GM21447 (cell line): Measurements from ENCODE around the gene CCDC107.

Source experiments
- ATAC-seq: cut with Tn5 transposase; IDR thresholded peaks from one replicate; pipeline ENCODE4 v1.9.1; 2021; ENCODE audit not compliant: unreplicated experiment

Gene CCDC107

GRCh38 chr9:35682051-35682450 lies 24.0 kb downstream of the CCDC107 start:
- ATAC-seq: no peak

DNA sequence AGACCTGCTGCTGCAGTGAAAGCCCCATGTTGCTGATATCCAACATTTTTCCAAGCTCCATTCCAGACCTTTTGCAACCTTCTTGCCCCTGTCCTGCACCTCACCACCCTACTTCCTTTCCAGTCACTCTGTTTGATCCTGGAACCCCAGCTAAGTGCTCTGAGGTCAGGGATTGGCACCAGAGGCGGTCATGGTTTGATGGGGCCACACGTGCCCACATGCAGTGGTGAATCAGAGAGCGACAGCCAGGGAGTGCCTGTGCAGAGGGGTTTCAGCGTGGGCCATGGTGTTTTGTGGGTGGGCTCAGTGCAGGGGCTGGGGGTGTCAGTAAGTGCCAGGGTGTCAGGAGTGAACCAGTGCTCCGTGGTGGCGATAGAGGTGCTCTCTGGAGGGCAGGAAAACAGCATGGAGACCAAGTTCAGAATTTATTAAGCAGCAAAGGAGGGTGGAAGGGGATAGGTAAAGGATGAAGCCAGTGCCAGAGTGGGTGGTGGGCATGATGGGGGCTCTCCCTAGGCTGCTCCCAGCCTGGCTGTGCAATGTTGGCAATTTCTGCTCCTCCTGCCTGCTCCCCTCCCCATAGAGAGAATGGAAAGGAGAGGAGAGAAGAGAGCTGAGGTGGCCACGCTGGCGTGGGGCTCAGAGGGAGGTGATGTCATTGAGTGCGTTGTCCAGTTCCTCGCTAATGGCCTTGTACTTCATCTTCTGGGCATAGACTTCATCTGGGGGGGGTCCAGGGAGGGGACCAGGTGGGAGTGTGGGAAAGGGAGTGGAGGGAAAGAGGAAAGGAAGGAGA lies 24.6 kb downstream of the CCDC107 start:
- no peak for ATAC-seq

- ATAC-seq: no peak
Observed at GRCh38 chr9:35683323-35683722, 25.2 kb downstream of the CCDC107 start.

DNA sequence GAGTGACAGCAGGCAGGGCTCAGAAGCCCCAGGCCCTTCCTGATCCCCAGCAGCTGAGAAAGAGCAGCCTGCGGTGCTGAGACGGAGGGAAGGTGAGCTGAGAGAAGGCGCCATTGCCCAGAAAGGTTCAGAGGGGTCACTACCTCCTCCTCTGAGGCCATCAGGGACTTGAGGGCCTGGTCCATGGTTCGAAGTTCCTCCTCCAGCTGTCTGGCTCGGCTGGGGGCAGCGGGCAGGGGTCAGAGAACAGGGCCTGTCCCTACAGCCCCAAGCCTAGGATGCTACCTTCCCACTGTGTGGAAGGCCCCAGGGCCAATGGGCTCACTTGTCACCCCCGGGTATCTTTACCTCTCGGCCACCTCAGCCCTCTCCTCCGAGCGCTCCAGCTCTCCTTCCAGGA lies 26.8 kb downstream of the CCDC107 start:
- ATAC-seq: no peak

DNA sequence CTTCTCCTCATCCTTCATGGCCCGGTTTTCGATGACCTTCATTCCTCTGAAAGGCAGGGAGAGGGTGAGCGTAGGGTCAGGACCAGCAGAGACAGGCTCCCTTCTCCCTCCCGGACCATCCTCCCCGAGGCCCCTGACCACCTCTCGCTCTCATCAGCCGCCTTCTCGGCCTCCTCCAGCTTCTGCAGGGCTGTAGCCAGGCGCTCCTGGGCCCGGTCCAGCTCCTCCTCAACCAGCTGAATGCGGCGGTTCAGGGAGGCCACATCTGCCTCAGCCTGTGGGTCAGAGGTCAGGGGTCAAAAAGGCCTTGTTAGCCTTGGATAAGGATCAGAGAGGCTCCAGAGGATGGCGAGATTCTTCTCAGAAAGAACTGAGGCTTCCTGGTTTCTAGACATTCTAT lies 27.4 kb downstream of the CCDC107 start:
- no peak for ATAC-seq

GRCh38 chr9:35686222-35687203 lies 28.4 kb downstream of the CCDC107 start:
- no peak for ATAC-seq

DNA sequence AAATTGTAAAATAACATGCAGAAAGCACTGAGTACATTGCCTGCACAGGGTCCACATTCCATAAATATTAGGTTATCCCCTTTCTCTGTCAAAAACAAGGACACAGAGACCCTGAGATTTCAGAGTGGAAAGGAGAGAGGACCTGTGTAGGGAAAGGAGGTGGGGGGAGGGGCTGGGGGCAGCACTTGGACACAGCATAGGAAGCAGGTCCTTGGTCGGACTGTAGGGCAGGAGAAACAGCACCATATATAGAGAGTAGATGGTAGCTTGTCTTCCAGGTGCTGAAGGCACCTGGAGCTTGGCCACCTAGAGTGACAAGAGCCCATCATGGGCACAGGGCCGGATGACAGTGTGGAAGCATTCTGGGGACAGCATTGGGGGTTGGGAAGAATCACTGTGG lies 29.2 kb downstream of the CCDC107 start:
- no peak for ATAC-seq

GRCh38 chr9:35687972-35688557 lies 30.0 kb downstream of the CCDC107 start:
- ATAC-seq: no peak

DNA sequence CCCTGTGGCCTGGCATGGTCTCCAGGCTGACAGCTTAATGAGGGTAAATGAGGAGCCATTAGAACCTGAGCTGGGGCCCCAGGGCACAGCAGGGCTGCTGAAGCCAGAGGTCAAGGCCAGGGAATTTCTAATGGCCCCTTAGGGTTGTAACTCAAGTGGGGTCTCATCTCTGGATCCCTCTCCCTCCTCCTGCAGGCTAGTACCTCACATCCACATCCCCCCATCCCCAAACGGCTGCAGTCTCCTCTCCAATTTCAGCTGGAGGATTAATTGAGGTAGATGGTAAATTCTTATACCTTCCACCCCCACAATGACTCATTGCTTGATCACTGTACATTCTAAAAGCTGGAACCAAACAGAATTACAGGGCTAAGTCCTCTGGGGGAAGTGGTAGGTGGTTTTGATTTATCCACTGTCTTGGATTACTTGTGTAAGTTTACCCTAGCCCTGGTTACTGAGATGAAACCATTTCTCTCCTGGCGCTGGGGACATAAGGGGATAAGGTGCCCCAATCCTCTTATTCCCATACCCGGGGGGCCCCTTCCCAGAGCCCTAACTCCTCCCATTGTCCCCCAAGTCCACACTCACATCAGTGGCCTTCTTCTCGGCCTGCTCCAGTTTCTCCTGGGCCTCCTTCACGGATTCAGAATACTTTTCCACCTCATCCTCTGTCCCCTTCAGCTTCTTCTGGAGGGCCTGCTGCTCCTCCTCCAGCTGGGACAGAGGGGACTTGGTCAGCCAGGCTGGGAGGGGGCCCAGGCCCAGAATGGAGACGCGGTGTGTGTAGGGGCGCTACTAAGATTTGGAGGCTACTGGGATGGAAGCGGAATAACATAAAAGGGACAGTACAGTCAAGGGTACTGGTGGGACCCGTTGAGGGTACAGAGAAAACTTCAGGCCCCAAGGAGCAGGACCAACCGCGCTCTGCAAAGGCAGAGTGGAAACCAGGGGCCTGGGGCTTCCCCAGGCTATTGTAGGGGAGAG lies 30.8 kb downstream of the CCDC107 start:
- no peak for ATAC-seq

DNA sequence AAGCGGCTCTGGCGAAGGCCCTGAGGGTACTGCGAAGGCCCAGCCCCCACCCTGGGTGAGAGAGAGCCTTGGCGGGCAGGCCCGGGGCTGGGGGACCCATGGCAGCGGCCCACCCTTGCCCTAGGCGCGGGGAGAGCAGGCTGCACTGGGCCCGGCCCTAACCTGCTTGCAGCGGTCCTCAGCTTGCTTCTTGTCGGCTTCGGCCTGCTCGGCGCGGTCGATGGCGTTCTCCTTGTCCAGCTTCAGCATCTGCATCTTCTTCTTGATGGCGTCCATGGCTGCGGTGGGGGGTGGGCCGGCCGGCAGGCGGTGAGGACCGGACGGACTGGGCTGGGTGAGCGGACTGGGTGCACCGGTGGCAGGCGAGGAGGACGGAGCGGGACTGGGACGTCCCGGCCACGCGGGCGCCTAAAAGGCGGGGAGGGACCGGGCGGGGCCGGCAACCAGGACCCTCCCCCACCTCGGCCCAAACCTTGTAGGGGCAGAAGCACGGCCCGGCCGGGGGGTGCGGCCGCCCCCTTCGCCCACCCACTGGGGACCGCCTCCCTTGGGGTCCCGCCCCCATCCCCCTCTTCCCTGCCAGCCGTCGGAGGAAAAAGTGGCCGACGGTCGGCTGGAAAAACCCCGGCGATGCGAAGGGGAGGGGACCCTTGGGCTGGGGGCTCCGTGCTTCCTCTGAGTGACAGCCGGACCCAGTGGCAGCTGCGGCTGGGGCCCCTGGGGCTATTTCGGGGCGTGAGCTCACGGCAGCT lies 31.6 kb downstream of the CCDC107 start, which contains the start of gene TPM2:
Gene TPM2, minus strand, starts transcription at position 384 of the 752 bp plus-strand sequence. Its CDS starts 108 bp downstream, at position 276.
- ATAC-seq: no peak

- no peak for ATAC-seq
Observed at GRCh38 chr9:35690294-35690613, 32.2 kb downstream of the CCDC107 start.

- no peak for ATAC-seq
Observed at GRCh38 chr9:35690614-35691333, 32.7 kb downstream of the CCDC107 start.

DNA sequence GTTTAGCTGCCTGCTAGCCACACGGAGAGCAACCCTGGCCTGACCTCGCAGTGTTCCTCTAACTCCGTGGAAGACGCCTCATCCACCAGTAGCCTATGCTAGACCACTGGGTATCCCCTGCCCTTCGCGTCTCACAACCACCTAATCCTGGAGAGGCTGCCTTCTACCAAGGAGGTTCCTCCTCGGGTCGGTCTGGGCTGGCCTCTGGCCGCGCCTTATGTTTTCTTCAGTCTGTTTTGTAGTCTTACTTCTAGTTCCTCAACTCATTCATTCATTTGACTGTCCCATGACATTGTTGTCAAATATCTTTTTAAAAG lies 33.2 kb downstream of the CCDC107 start:
- no peak for ATAC-seq

DNA sequence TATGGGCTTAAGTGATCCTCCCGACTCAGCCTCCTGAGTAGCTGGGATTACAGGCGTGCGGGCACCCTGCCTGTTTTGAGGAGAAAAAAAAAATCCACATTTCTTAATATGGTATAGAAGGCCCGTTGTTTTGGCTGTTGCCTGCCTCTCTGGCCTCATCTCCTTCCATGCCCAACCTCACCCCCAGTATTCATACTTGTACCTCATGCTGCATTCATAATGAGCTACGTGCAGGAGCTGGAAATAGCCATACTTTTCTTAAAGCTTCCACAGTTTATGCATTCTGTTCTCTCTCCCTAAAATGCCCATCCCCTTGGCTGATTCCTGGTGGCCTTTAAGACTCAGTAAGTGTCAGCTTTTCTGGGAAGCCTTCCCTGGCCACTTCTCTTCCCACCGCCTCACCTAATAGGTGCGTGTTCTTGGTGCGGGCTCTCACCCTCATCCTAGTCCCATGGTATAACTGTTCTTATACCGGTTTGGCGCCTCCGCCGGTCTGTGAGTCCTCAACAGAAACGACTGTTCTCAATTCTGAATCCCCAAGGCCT lies 33.7 kb downstream of the CCDC107 start:
- ATAC-seq: no peak

GRCh38 chr9:35695943-35696401 lies 37.9 kb downstream of the CCDC107 start:
- no peak for ATAC-seq

- ATAC-seq: peak; percentile 75
Observed at GRCh38 chr9:35696520-35697215, 38.6 kb downstream of the CCDC107 start.

- ATAC-seq: no peak
Observed at GRCh38 chr9:35697486-35697885, 39.4 kb downstream of the CCDC107 start.

DNA sequence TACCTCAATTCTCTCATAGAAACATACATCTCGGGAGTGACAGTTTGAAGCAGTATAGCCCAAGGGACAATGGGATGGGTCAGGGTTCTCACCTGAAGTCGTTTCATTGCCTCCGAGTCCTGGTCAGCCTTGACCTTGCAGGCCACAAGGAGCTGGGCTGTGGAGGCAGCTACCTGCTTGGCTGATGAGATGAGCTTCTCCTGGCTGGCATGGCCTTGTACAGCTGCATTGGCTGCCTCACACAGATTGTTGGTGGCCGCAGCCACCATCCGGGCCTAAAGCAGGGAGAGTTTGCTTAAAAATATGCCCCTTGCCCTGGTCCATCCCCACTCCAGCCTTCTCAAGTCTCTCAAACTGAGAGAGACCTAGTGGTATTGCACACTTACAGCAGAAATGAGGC lies 40.1 kb downstream of the CCDC107 start:
- no peak for ATAC-seq
